Putamen (tissue), 1 donor: ENCODE data around the gene BIRC6.
A peak's percentile ranks its signal among the peaks of the same experiment; 100 is the strongest.
"Not testable (repeated sequence)": the region's sequence is repeated elsewhere in the genome, so short reads cannot be mapped to it uniquely, and the experiment has no call there.

Experiments used
- DNase-seq: peaks from one replicate; pipeline ENCODE4 v3.0.0-alpha.2; 2016; ENCODE audit warnings: low spot score

The BIRC6 gene

DNA sequence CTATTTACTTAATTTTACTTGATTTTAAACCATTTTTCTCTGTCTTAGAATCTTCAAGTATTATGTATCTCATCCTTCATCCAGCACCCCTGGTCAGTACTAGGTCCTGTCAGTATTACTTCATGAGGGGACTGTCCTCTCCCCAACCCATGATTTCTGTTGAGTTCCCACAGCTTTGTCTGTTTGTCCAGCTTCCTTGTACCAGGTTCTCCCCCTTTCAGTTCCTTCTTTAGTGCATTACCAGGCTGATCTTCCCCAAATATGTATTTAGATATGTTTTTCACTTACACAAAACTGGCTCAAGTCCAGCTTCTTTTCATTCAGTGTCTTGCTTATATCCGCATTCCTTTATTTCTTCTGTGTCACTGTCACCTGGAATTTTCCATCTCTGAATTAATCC lies 257.3 kb downstream of the BIRC6 start:
- no peak for DNase-seq

DNA sequence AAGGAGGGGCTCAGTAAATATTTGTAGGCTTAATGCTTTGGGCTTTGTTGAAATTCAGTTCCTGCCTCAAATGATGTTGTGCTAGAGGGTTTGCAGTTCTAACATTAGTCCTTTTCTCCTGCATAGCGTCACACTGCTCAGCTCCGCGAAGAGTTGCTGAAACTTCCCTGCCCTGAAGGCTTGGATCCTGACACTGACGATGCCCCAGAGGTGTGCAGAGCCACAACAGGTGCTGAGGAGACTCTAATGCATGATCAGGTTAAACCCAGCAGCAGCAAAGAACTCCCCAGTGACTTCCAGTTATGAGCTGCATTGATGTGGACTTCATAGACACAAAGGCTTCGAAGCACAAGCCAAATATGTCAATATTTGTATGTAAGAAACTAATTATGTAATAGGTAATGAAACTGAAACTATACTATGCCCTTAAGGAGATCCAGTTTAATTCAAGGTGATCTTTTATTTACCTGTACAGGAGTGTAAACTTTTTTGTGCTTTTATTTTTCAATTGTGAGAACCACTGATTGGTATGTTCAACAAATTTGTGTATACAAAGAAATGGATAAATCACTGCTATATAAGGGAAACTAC lies 260.9 kb downstream of the BIRC6 start:
- no peak for DNase-seq

DNA sequence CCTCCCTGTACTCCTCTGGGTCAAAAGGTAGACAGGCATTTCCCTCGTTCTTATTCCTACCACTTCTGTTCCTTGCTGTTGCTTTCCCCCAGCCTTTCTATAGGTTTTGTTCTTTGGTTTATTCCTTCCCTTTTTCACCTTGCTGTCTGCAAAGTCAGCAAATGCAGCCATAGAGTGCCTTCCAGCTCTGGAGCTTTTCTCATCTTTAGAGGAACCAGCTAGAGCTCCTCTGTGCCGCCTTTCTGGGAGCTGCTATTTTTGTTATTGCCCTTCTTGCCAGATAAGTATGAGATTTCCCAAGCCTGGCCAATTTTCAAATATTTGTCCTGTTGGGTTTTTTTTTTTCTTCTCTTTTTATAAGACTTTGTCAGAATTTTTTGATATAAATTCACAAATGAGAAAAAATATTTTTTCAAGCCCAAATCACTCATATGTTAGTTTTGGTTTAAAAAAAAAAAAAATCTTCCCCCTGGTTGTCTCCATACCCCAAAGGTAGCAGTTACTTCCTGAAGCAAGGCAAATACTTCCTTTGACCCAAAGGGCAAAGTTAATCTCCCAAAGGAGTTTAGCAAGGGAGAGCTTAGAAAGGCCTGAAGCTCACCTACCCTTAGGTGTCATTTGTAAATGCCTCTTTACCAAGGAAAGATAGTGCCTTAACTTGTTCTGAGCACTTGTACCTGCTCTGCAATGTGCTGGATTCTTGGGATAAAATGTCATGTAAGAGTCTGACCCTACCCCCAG lies 265.9 kb downstream of the BIRC6 start:
- DNase-seq, result no peak

DNA sequence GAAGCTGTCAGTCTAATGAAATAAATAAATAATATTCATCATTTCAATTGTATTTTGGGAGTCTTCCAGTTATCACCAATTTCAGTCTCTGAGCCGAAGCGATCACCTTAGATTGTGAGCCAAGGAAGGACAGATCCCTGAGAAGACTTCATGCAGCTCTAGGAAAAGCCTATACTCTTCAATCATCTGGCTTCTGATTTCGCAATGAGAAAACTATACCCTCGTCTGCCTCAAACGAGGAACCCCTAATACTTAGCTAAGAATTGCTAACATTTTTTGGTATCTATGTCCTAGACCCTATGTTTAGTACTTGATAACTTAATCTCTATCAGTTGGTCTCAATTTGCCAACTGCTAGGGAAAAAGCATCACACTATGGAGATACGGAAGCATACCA lies 266.5 kb downstream of the BIRC6 start:
- DNase-seq, result no peak

DNA sequence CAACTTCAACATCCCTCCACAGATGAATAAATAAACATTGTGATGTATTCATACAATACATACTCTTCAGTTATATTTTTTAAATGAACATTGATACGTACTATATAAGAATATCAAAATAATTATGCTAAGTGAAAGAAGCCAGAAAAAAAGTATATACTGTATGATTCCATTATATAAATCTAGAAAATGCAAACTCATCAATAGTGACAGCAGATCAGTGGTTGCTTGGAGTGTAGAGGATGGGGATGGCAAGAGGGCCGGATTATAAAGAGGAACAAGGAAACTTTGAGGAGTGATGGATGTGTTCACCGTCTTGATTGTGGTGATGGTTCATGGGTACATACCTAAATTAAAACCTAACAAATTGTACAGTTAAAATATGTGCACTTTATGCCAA lies 268.0 kb downstream of the BIRC6 start:
- no peak for DNase-seq

DNA sequence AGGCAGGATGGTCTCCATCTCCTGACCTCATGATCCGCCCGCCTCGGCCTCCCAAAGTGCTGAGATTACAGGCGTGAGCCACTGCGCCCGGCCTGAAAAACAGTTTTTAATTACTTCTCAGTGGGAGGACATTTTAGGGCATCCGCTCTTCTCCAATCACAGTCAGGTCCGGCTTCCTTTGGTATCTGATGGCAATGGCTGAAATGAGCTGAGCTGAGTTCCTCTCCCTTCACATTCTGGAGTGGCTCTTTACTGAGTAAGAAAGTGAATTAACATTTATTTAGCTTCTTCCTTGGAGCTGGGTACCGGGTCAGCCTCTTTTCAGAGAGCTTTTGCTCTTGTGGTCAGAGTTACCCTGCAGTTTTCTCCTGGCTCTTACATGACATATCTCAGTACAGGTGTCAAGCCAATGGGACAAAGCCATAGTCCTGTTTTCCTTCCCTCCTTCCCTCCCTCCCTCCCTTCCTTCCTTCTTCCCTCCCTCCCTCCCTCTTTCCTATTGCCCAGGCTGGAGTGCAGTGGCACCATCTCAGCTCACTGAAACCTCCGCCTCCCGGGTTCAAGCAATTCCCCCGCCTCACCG lies 269.9 kb downstream of the BIRC6 start:
- no peak for DNase-seq

DNA sequence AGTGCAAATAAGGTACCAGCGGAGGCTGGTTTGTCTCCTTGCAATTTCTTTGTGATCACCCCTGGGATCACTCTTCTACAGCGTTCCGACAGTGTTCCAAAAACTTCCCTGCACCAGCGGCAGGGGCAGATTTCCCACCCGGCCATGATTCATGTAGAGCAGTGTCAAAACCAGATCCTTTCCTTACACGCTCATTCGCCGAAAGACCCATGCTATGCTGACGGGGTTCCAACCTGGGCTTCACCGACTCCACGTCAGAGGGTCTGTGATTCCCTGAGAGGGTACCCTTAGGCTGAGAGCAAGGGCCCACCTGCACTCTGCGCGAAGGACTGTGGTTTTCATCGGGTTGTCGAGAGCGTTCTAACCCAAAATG lies 270.6 kb downstream of the BIRC6 start:
- peak; percentile 57 for DNase-seq

DNA sequence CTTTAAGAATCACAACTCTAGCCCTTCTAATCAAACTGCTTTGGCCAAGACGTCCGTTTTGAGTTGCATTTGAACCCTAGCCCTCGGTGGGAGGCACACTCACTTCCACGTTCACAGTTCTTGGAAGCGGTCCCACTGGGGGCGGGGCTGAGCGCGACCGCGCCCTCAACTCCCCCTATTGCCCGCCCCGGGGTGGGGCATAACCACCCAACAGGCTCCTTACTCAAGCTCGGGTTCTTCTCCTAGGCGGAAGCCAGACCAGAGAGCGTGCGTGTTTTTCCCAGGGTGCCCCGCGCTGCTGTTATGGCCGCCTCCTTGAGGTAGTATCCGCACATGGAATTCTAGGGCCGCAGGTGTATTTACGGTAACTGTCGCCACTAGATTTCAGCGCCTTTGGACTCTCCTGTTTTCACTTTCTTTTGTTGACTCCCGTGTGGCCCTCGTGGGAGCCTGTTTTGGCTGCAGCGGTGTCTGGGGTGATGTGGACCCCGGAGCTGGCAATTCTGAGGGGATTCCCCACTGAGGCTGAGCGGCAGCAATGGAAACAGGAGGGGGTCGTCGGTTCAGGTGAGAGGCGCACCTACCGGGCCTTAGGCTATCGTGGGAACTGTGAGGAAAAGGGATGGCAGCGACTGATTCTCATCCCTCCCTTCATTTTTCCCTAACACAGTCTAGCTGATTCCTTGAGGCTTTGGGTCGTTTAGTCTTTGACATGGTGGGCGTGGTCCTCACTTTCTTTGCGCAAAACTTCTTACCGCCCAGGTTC lies 271.2 kb downstream of the BIRC6 start, which contains the start of gene TTC27:
Gene TTC27 (plus strand): TSS at position 237 of the 766 bp plus-strand sequence. CDS start 243 bp downstream, at position 480.
- DNase-seq, result peak; percentile 97

DNA sequence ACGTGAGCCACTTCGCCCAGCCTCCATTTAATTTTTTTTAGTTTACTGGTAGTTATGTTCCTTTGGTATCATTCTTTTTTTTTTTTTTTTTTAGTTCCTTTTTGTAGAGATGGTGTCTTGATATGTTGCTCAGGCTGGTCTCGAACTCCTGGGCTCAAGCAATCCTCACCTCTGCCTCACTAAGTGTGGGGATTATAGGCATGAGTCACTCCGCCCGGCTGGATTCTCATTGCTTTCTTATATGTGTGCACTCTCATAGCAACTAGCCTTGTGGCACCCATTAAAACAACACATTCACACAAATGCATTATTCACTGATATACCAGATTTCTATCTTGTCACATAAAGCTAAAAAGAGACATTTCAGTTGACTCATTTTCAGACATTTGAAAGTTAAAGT lies 275.3 kb downstream of the BIRC6 start:
- DNase-seq, result no peak

DNA sequence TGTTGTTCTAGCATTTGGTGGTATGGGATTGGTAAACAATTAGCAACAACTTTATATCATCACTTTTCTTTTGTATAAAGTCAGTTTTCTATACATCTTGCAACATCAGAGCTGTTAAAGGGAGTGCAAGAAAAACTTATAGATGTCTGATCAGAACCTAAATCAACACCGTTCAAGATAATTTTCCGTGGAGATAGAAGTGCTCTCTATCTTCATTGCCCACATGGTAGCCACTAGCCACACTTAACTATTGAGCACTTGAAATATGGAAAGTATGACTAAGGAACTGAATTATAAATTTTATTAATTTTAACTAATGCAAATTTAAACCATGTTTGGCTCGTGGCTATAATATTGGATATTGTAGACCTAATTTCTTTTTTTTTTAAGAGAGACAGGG lies 276.2 kb downstream of the BIRC6 start:
- DNase-seq, result no peak

DNA sequence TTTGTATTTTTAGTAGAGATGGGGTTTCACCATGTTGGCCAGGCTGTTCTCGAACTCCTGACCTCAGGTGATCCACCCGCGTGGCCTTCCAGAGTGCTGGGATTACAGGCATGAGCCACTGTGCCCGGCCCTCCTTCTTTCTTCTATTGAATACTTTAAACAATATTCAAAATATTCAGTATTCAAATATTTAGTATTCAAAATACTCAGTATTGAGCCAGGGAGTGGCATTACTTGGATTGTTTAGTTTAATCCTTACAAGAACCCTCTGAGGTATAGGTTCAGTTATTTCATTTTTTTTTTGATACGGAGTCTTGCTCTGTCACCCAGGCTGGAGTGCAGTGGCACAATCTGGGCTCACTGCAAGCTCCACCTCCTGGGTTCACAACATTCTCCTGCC lies 281.7 kb downstream of the BIRC6 start:
- not testable (repeated sequence) for DNase-seq

DNA sequence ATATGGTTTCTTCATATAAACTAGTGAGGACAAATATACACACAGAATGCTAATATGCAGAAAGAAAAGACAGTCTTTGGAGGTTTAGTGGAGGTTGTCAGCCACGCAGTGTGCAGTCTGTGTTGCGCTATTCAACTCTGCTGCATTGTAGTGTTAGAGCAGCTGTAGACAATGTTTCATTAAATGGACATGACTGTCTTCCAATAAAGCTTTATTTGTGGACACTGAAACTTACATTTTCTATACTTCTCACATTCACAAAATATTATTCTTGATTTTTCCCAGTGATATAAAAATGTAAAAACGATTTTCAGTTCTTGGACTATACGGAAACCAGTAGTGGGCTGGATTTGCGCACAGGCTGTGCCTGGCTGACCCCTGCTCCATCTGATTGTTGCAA lies 284.4 kb downstream of the BIRC6 start:
- DNase-seq, result no peak

DNA sequence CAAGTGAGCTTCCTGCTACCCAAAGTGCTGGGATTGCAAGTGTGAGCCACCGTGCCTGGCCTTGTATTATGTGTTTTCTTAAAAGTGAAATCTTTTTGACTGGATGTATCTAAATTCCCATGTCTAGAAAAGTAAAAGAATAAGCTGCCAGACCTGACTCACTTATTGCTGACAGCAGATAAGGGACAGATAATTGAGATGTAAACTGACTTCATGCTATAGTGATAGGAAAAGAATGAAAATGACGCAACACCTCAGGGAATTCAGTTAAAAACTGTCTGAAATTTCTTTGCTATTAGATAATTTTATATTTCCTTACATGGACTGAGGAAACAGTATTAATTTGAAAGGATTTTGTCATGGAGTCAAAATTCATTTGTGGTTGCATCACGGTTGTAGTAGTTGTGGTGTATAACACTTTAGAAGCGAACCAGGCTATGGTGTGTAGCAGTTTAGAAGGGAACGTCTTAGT lies 290.4 kb downstream of the BIRC6 start:
- no peak for DNase-seq

DNA sequence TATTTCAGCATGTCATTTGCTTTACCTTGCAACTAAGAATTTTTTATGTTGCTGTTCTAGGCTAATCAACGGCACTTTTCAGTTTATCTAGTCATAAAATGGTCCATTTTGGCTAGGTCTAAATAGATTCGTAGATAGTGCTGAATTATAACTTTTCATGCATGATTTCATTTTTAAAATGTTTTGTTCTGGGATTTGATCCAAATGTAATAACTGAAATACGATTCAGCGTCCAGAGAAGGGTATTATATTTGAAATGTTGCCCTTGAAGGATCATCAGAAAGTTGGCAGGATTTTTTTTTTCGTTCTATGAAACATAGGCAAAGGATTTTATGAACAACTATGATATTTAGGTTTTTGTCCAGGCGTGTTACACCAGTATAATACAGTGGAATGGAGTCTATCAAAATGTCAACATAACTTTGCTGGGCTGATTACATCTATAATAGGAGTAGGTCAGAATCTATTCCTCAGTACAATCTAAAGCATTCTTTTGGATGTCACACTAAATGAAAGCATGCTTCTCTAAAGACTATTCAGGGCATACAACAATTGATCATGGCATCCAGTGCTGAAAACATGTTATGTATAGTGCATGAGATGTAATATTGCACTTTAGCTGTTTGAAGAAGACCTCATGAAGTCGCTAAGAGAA lies 295.9 kb downstream of the BIRC6 start:
- DNase-seq, result no peak

DNA sequence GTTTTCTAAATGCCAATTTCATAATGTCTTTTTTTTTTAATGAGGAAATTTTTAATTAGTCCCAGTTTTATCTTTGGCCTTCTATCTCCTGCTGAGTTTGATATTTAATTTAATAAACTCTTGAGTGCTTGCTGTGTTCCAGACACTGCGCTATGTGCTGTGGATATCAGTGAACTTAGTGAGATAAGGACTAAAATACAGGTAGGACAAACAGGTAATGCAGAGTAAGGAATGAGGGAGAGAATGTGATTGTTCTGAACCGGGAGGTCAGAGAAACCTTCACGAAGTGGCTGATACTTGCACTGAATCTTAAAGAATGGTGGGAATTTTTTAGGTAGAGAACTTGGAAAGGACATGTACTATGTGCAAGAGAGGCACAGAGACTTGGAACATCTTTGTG lies 299.2 kb downstream of the BIRC6 start:
- no peak for DNase-seq

DNA sequence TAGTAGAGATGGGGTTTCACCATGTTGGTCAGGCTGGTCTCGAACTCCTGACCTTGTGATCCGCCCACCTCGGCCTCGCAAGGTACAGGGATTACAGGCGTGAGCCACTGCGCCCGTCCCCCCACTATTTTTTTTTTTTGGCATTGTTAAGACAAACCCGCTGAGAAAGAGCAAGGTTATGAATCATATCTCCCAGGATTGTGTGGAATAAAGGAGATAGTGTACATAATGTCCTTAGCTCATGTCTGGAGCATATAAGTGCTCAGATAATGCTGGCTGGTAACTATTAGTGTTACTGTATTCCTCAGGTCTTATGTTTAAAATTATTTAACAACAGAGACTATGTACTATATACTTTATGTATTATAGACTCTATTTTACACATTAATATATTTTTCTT lies 307.0 kb downstream of the BIRC6 start:
- no peak for DNase-seq

DNA sequence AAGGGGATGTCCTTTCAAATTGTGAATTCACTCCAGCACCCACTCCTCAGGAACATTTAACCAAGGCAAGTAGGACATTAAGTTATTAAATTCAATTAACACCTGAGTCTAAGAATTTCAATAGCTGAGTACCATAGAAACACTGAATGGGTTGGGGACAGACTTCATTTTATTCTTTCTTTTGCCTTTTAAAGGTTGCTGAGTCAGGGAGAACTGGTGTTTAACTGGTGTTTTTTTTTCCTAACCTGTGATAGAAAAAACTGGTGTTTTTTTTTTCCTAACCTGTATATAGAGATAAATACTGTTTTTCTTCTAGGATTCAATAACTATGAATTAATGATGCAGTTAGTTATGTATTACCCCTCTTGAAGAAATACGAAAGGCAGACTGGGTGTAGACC lies 309.9 kb downstream of the BIRC6 start:
- DNase-seq, result no peak

DNA sequence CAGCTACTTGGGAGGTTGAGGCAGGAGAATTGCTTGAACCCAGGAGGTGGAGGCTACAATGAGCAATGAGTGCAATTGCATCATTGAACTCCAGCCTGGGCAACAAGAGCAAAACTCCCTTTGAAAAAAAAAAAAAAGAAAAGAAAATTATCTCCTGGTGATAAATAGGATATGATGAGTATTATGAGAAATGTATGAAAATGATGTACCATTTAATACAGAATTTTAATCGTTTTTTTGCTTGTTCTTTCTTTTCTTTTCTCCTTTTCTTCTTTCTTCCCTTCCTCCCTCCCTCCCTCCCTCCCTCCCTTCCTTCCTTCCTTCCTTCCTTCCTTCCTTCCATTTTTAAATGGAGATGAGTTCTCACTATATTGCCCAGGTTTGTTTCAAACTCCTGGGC lies 311.4 kb downstream of the BIRC6 start:
- DNase-seq, result no peak
